WTC11 (cell line): Measurements from ENCODE around the gene TNNC2. TPM values are rescaled to one million over a fixed set of nuclear protein-coding genes. Genes with fewer than 3 reads are reported as not detected.
A peak's percentile ranks its signal among the peaks of the same experiment; 100 is the strongest.

ENCODE experiments used
- ATAC-seq: fragments of 200-7000 bp; cut with Tn5 transposase; 2 replicates; pipeline ENCODE4 v1.10.0; 2021; ENCODE audit warnings: mild to moderate bottlenecking, moderate library complexity
- CTCF ChIA-PET: fragments of 300-600 bp; sonication (Branson Sonifier 250); formaldehyde crosslinking; loops from one replicate; lab custom pipeline; 2021; ENCODE audit warnings: antibody characterized with exemption; lab: Charles Lee
- POLR2A ChIA-PET: fragments of 350-600 bp; sonication (Branson Sonifier 250); formaldehyde crosslinking; loops from one replicate; lab custom pipeline; 2021; ENCODE audit warnings: antibody characterized with exemption; lab: Charles Lee
- DNase-seq: peaks from one replicate; pipeline ENCODE4 v3.0.0; 2021; ENCODE audit warnings: low spot score
- H3K27ac Mint-ChIP-seq: 2 replicates; pipeline ENCODE4 v1.8.0; 2021; ENCODE audit warnings: mixed read lengths
- H3K27me3 Mint-ChIP-seq: 2 replicates; pipeline ENCODE4 v1.8.0; 2021; ENCODE audit warnings: low read depth, mild to moderate bottlenecking, moderate library complexity, mixed read lengths
- H3K36me3 Mint-ChIP-seq: 2 replicates; pipeline ENCODE4 v1.8.0; 2021; ENCODE audit warnings: mixed read lengths
- H3K4me1 Mint-ChIP-seq: 2 replicates; pipeline ENCODE4 v1.8.0; 2022; ENCODE audit warnings: mixed read lengths
- H3K4me3 Mint-ChIP-seq: 2 replicates; pipeline ENCODE4 v1.8.0; 2021; ENCODE audit warnings: mild to moderate bottlenecking, moderate library complexity, mixed read lengths
- H3K9me3 Mint-ChIP-seq: 2 replicates; pipeline ENCODE4 v1.8.0; 2021; ENCODE audit warnings: mixed read lengths
- AFF4 ChIP-seq: sonication (generic); formaldehyde crosslinking; IDR thresholded peaks from 2 replicates; pipeline ENCODE4 v1.8.1; 2023; ENCODE audit warnings: mild to moderate bottlenecking, missing genetic modification reagents, borderline replicate concordance
- FOXP1 ChIP-seq: sonication (generic); formaldehyde crosslinking; IDR thresholded peaks from 2 replicates; pipeline ENCODE4 v1.8.0; 2022; ENCODE audit warnings: missing genetic modification reagents, mild to moderate bottlenecking, moderate library complexity, borderline replicate concordance
- JAZF1 ChIP-seq: fragments of 250-450 bp; sonication (Bioruptor Pico); IDR thresholded peaks from 2 replicates; pipeline ENCODE4 v1.9.0; 2021; ENCODE audit warnings: moderate library complexity, mild to moderate bottlenecking, inconsistent platforms
- MAX ChIP-seq: sonication (generic); formaldehyde crosslinking; IDR thresholded peaks from 2 replicates; pipeline ENCODE4 v1.8.0; 2022; ENCODE audit warnings: mild to moderate bottlenecking, missing genetic modification reagents
- SP1 ChIP-seq: sonication (generic); formaldehyde crosslinking; conservative IDR thresholded peaks from 2 replicates; pipeline ENCODE4 v1.8.1; 2022; ENCODE audit warnings: missing genetic modification reagents
- STAT6 ChIP-seq: sonication (generic); formaldehyde crosslinking; conservative IDR thresholded peaks from 2 replicates; pipeline ENCODE4 v1.8.1; 2023; ENCODE audit warnings: mild to moderate bottlenecking, low read depth, missing genetic modification reagents, moderate library complexity
- USF1 ChIP-seq: sonication (generic); formaldehyde crosslinking; IDR thresholded peaks from 2 replicates; pipeline ENCODE4 v1.8.0; 2022; ENCODE audit warnings: mild to moderate bottlenecking, missing genetic modification reagents
- ZBTB21 ChIP-seq: sonication (generic); formaldehyde crosslinking; IDR thresholded peaks from 2 replicates; pipeline ENCODE4 v1.8.1; 2023; ENCODE audit warnings: mild to moderate bottlenecking, missing genetic modification reagents, borderline replicate concordance
- ZNF121 ChIP-seq: sonication (generic); formaldehyde crosslinking; IDR thresholded peaks from 2 replicates; pipeline ENCODE4 v1.8.0; 2023; ENCODE audit warnings: missing genetic modification reagents
- ZNF416 ChIP-seq: fragments of 250-450 bp; sonication (Bioruptor Pico); IDR thresholded peaks from 2 replicates; pipeline ENCODE4 v1.9.0; 2021; ENCODE audit warnings: mild to moderate bottlenecking, inconsistent platforms
- total RNA-seq: library from RNA; stranded (reverse); gene quantifications from 3 replicates; pipeline ENCODE4 v1.2.3, GENCODE V29; 2021
- TF ChIP-seq, protein P1 (sequence below): sonication (generic); formaldehyde crosslinking; IDR thresholded peaks from 2 replicates; pipeline ENCODE4 v1.8.1; 2022; ENCODE audit warnings: mild to moderate bottlenecking, moderate library complexity, missing genetic modification reagents
- TF ChIP-seq, protein P2 (sequence below): sonication (generic); formaldehyde crosslinking; IDR thresholded peaks from 2 replicates; pipeline ENCODE4 v1.8.1; 2022; ENCODE audit warnings: low read depth, mild to moderate bottlenecking, moderate library complexity, missing genetic modification reagents, borderline replicate concordance

The TNNC2 gene
- total RNA-seq, 1 experiment from 2014 or later, result 3.0 TPM

- ChIA-PET POLR2A (interaction anchor here (1.4 kb wide), 1 partner anchor 37 kb away, joined by 4 read pairs; the partner anchor contains the start of genes CTSA and NEURL2), CTCF (interaction anchor here (0.8 to 3.5 kb wide), 5 partner anchors 29 to 82 kb away, joined by 3 to 19 read pairs (median 6); partner anchors contain the start of genes CTSA and NEURL2)
- H3K27me3 Mint-ChIP-seq, result no peaks in the 10 kb centered on the region
- H3K36me3 Mint-ChIP-seq, result peaks cover 19% of the 10 kb centered on the region; the same call in 1 of the 2 replicates
- peak; percentile 4 for ATAC-seq
- H3K4me1 Mint-ChIP-seq, result peaks cover 57% of the 10 kb centered on the region
- TF ChIP-seq JAZF1 (CRISPR knock-in tag) (peak; percentile 70; the same call in 1 of the 2 replicates), ZBTB21 (CRISPR knock-in tag) (no peak)
- TF ChIP-seq, protein P1, sequence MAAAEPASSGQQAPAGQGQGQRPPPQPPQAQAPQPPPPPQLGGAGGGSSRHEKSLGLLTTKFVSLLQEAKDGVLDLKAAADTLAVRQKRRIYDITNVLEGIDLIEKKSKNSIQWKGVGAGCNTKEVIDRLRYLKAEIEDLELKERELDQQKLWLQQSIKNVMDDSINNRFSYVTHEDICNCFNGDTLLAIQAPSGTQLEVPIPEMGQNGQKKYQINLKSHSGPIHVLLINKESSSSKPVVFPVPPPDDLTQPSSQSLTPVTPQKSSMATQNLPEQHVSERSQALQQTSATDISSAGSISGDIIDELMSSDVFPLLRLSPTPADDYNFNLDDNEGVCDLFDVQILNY (CRISPR knock-in tag), result no peak
- no peak for DNase-seq
- peak overlapping the region; percentile 94 for H3K27ac Mint-ChIP-seq
- H3K9me3 Mint-ChIP-seq, result no peaks in the 10 kb centered on the region
- peak overlapping the region; percentile 38 for H3K4me3 Mint-ChIP-seq
Observed at GRCh38 chr20:45853484-45853883, 26.4 kb upstream of the TNNC2 start.

DNA sequence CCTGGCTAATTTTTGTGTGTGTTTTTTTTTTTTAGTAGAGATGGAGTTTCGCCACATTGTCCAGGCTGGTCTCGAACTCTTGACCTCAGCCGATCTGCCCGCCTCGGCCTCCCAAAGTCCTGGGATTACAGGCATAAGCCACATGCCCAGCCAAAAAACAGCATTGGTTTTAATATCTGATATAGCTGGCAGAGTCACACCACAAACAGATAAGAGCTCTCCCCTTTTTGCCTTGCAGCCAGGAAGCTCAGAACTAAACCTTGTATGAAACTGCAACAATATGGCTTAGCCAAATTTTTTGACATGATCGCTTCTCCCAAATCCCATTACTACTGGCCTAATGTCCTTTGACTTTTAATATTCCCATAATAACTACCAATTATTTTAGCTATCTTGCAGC lies 25.2 kb upstream of the TNNC2 start:
- no peak overlapping the region for H3K4me3 Mint-ChIP-seq
- H3K4me1 Mint-ChIP-seq, result peaks cover 52% of the 10 kb centered on the region
- POLR2A ChIA-PET, result interaction anchor here (0.7 kb wide), 1 partner anchor 57 kb away, joined by 4 read pairs; no protein-coding TSS in a partner anchor
- no peak for DNase-seq
- ATAC-seq, result no peak
- CTCF ChIA-PET, result interaction anchor here (0.7 to 3.5 kb wide), 7 partner anchors 11 to 159 kb away, joined by 3 to 19 read pairs (median 5); partner anchors contain the start of genes CTSA, NEURL2 and ZSWIM1
- no peaks in the 10 kb centered on the region for H3K9me3 Mint-ChIP-seq
- TF ChIP-seq, protein P2, sequence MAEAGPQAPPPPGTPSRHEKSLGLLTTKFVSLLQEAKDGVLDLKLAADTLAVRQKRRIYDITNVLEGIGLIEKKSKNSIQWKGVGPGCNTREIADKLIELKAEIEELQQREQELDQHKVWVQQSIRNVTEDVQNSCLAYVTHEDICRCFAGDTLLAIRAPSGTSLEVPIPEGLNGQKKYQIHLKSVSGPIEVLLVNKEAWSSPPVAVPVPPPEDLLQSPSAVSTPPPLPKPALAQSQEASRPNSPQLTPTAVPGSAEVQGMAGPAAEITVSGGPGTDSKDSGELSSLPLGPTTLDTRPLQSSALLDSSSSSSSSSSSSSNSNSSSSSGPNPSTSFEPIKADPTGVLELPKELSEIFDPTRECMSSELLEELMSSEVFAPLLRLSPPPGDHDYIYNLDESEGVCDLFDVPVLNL (CRISPR knock-in tag), result no peak
- TF ChIP-seq, all 79 proteins: peak for 0
- Mint-ChIP-seq H3K27ac (peak overlapping the region; percentile 60; the same call in 1 of the 2 replicates), H3K36me3 (peaks cover 24% of the 10 kb centered on the region; the same call in 1 of the 2 replicates), H3K27me3 (no peaks in the 10 kb centered on the region)

DNA sequence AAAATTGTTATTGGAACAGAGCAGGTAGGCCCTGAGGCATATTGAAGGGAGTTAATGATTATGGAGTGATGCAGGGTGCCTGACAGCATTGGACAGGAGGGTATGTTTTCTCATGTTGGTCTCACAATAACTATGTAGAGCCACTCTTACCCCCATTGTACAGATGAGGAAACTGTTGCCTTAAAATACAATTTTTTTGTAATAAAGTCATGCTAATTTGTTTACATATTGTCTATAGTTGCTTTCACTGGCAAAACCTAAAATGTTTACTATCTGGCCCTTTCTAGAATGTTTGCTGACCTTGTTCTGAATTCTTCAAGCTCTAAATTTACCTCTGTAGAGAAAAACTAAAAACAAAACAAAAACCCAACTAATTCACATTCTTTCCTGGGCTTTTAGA lies 24.4 kb upstream of the TNNC2 start:
- TF ChIP-seq ZNF121 (CRISPR knock-in tag) (no peak), SP1 (no peak), AFF4 (no peak)
- no peak overlapping the region for H3K4me3 Mint-ChIP-seq
- H3K36me3 Mint-ChIP-seq, result peaks cover 24% of the 10 kb centered on the region; the same call in 1 of the 2 replicates
- H3K9me3 Mint-ChIP-seq, result no peaks in the 10 kb centered on the region
- no peak for ATAC-seq
- no peak overlapping the region for H3K27ac Mint-ChIP-seq
- H3K4me1 Mint-ChIP-seq, result peaks cover 47% of the 10 kb centered on the region
- no peaks in the 10 kb centered on the region for H3K27me3 Mint-ChIP-seq
- ChIA-PET CTCF (interaction anchor here (1.6 to 3.5 kb wide), 4 partner anchors 27 to 160 kb away, joined by 5 to 19 read pairs (median 8); partner anchors contain the start of genes CTSA and NEURL2), POLR2A (interaction anchor here (0.9 kb wide), 1 partner anchor 31 kb away, joined by 3 read pairs; no protein-coding TSS in a partner anchor)
- DNase-seq, result no peak

DNA sequence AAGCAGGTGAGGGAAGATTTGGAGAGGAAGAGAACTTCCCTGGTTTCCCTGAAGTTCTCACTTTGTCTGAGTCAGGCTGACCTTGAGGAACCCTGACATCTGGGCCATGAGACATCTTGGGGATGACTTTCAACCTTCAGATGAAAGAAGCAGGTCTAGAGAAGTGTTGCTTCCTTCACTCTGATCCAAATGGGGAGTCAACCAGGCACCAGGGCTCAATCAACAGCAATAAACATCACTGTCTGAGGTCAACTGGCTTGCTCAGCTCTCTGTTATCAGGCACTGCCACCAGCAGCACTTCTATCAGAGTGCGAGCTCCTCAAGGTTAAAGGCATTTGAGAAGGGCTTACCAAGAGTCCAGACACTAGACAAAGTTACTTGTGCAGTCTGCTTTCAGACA lies 23.8 kb upstream of the TNNC2 start:
- DNase-seq, result no peak
- ChIA-PET POLR2A (interaction anchor here (0.9 kb wide), 1 partner anchor 32 kb away, joined by 3 read pairs; no protein-coding TSS in a partner anchor), CTCF (interaction anchor here (2.2 kb wide), 1 partner anchor 27 kb away, joined by 11 read pairs; no protein-coding TSS in a partner anchor)
- no peak for ATAC-seq
- Mint-ChIP-seq H3K36me3 (peaks cover 28% of the 10 kb centered on the region; the same call in 1 of the 2 replicates), H3K27ac (peak overlapping the region; percentile 84), H3K4me3 (no peak overlapping the region), H3K4me1 (peaks cover 44% of the 10 kb centered on the region), H3K9me3 (no peaks in the 10 kb centered on the region), H3K27me3 (no peaks in the 10 kb centered on the region)
- TF ChIP-seq FOXP1, result no peak
- TF ChIP-seq ZNF416 (CRISPR knock-in tag), result no peak
- no peak for TF ChIP-seq AFF4
- TF ChIP-seq STAT6 (CRISPR knock-in tag), result no peak
- no peak for TF ChIP-seq ZBTB21 (CRISPR knock-in tag)
- TF ChIP-seq USF1 (CRISPR knock-in tag), result no peak
- TF ChIP-seq MAX (CRISPR knock-in tag), result no peak
